Sigmoid colon (tissue), 7 donors: ENCODE measurements around the gene RECK. TPM values are rescaled to one million over a fixed set of nuclear protein-coding genes. Genes with fewer than 3 reads are reported as not detected.

Experiments used
- DNase-seq: peaks from one replicate; pipeline ENCODE4 v3.0.0-alpha.2; 2019
- H3K27ac ChIP-seq, 4 donors: fragments of 200-600 bp; sonication (generic); one replicate each; pipeline ENCODE4 v1.5.1; 2016 to 2019; ENCODE audit warnings: mild to moderate bottlenecking in 1 of 4
- H3K27me3 ChIP-seq, 3 donors: fragments of 200-600 bp; sonication (generic); one replicate each; pipeline ENCODE4 v1.5.1; 2019; ENCODE audit warnings: mild to moderate bottlenecking in 1 of 3
- H3K36me3 ChIP-seq, 4 donors: fragments of 200-600 bp; sonication (generic); one replicate each; pipeline ENCODE4 v1.5.1; 2016 to 2019
- H3K4me1 ChIP-seq, 4 donors: fragments of 200-600 bp; sonication (generic); one replicate each; pipeline ENCODE4 v1.5.1; 2017 to 2019
- H3K4me3 ChIP-seq, 4 donors: fragments of 200-600 bp; sonication (generic); one replicate each; pipeline ENCODE4 v1.5.1; 2017 to 2019; ENCODE audit warnings: mild to moderate bottlenecking in 2 of 4, moderate library complexity in 1 of 4
- H3K9me3 ChIP-seq, 4 donors: fragments of 200-600 bp in 3 of 4; sonication (generic) in 3 of 4; one replicate each; pipeline versions ENCODE4 v1.5.1 to v1.6.1; 2013 to 2019
- CTCF ChIP-seq, 4 experiments: fragments of 450-650 bp in 3 of 4; fragments of 200-600 bp in 1 of 4; IDR thresholded peaks; one replicate each; pipeline ENCODE4 v1.5.1; 2016 to 2019; ENCODE audit warnings: antibody characterized with exemption in 4 of 4, mild to moderate bottlenecking in 3 of 4, moderate library complexity in 2 of 4
- EP300 ChIP-seq, 4 donors: sonication (generic); formaldehyde crosslinking; IDR thresholded peaks; one replicate each; pipeline ENCODE4 v1.6.1; 2017; ENCODE audit warnings: antibody characterized with exemption in 4 of 4
- POLR2A ChIP-seq, 2 donors: fragments of 450-650 bp; IDR thresholded peaks; one replicate each; pipeline ENCODE4 v1.6.1; 2016; ENCODE audit warnings: antibody characterized with exemption in 2 of 2, mild to moderate bottlenecking in 2 of 2, moderate library complexity in 2 of 2
- POLR2AphosphoS5 ChIP-seq, 4 donors: sonication (generic); formaldehyde crosslinking; IDR thresholded peaks; one replicate each; pipeline ENCODE4 v1.6.1; 2017; ENCODE audit warnings: antibody characterized with exemption in 4 of 4
- WGBS, 2 donors: extraction: QIAGEN DNeasy Blood & Tissue Kit; methylation state at CpG; one replicate each; pipeline ENCODE4 v1.1.7; 2013; 5-methylcytosine and 5-hydroxymethylcytosine counted together
- intact Hi-C: fragments of 100-400 bp; cut with DNase I; formaldehyde crosslinking; loops from one replicate; pipeline ENCODE4 v1.15.1; 2023
- polyA plus RNA-seq, 3 donors: library from polyadenylated mRNA; stranded (reverse); fragments of 200-250 nt; gene quantifications; one replicate each; pipeline ENCODE4 v1.2.3, GENCODE V29; 2013
- total RNA-seq, 4 donors: library from RNA; depleted of rRNA; stranded (reverse); fragments of >200 nt; gene quantifications; one replicate each; pipeline ENCODE4 v1.1.0, GENCODE V29; 2016
- donor health status: healthy with polysubstance abuse.
- donor health status: Bipolar disorder and iron deficiency.
- donor health status: healthy.

Gene RECK
- total and polyA plus RNA-seq, 7 donors, result 0.23 to 22.2 (median 11.1) TPM

GRCh38 chr9:36153746-36154145 lies 117.0 kb downstream of the RECK start:
- Histone ChIP-seq H3K36me3 (peaks cover 0 to 37% (median 14%) of the 10 kb centered on the region in 4 donors), H3K9me3 (peaks cover 0 to 2% (median 0%) of the 10 kb centered on the region in 4 donors), H3K27me3 (no peaks in the 10 kb centered on the region), H3K4me1 (peaks cover 0 to 77% (median 67%) of the 10 kb centered on the region in 4 donors), H3K4me3 (no peak overlapping the region), H3K27ac (peak overlapping the region; percentile 78 to 99 (median 82))
- WGBS, 2 donors, result 74 to 79% methylated on average over 9 of the region's 9 CpGs
- TF ChIP-seq POLR2AphosphoS5 (IDR thresholded peaks at IDR 0.05), result no peak
- TF ChIP-seq CTCF (IDR thresholded peaks at IDR 0.05), result no peak
- no peak for TF ChIP-seq POLR2A (IDR thresholded peaks at IDR 0.05)
- no peak for TF ChIP-seq EP300 (IDR thresholded peaks at IDR 0.05)
- intact Hi-C loops, result no loop called here
- DNase-seq, result no peak

GRCh38 chr9:36154331-36154952 lies 117.7 kb downstream of the RECK start:
- Histone ChIP-seq H3K27me3 (no peaks in the 10 kb centered on the region), H3K9me3 (peaks cover 0 to 2% (median 0%) of the 10 kb centered on the region in 4 donors), H3K4me3 (no peak overlapping the region), H3K27ac (peak overlapping the region; percentile 78 to 99 (median 82)), H3K36me3 (peaks cover 0 to 37% (median 14%) of the 10 kb centered on the region in 4 donors), H3K4me1 (peaks cover 0 to 77% (median 67%) of the 10 kb centered on the region in 4 donors)
- TF ChIP-seq POLR2AphosphoS5 (IDR thresholded peaks at IDR 0.05), result peak in 3 of 4 donors; percentile 7 to 67 (median 57)
- peak in 1 of 4 donors; percentile 59 for TF ChIP-seq EP300 (IDR thresholded peaks at IDR 0.05)
- TF ChIP-seq CTCF (IDR thresholded peaks at IDR 0.05), result no peak
- TF ChIP-seq POLR2A (IDR thresholded peaks at IDR 0.05), result no peak
- intact Hi-C loops, result no loop called here
- peak; percentile 81 for DNase-seq
- WGBS, 2 donors, result 44 to 69% methylated on average over 11 of the region's 11 CpGs

GRCh38 chr9:36156116-36156515 lies 119.4 kb downstream of the RECK start:
- intact Hi-C loops, result no loop called here
- Histone ChIP-seq H3K27ac (peak overlapping the region in 3 of 4 donors; percentile 79 to 99 (median 86)), H3K36me3 (peaks cover 0 to 30% (median 13%) of the 10 kb centered on the region in 4 donors), H3K4me1 (peaks cover 0 to 76% (median 60%) of the 10 kb centered on the region in 4 donors), H3K4me3 (no peak overlapping the region), H3K9me3 (peaks cover 0 to 2% (median 0%) of the 10 kb centered on the region in 4 donors), H3K27me3 (no peaks in the 10 kb centered on the region)
- no peak for DNase-seq
- TF ChIP-seq EP300 (IDR thresholded peaks at IDR 0.05) (no peak), POLR2AphosphoS5 (IDR thresholded peaks at IDR 0.05) (no peak), CTCF (IDR thresholded peaks at IDR 0.05) (no peak), POLR2A (IDR thresholded peaks at IDR 0.05) (no peak)
- WGBS, 2 donors, result 88 to 99% methylated on average over 6 of the region's 6 CpGs

GRCh38 chr9:36158122-36158521 lies 121.4 kb downstream of the RECK start:
- no peak for DNase-seq
- 77 to 82% methylated on average over 2 of the region's 2 CpGs for WGBS, 2 donors
- no peaks in the 10 kb centered on the region for H3K27me3 ChIP-seq
- TF ChIP-seq EP300 (IDR thresholded peaks at IDR 0.05), result no peak
- TF ChIP-seq POLR2AphosphoS5 (IDR thresholded peaks at IDR 0.05), result peak in 3 of 4 donors; percentile 33 to 54 (median 52)
- TF ChIP-seq CTCF (IDR thresholded peaks at IDR 0.05), result no peak
- intact Hi-C loops, result no loop called here
- peak overlapping the region; percentile 61 to 99 (median 86) for H3K27ac ChIP-seq
- peaks cover 0 to 19% (median 9%) of the 10 kb centered on the region in 4 donors for H3K36me3 ChIP-seq
- peaks cover 0 to 77% (median 66%) of the 10 kb centered on the region in 4 donors for H3K4me1 ChIP-seq
- H3K9me3 ChIP-seq, result peaks cover 0 to 2% (median 0%) of the 10 kb centered on the region in 4 donors
- H3K4me3 ChIP-seq, result no peak overlapping the region
